IMR-90 (cell line): Measurements from ENCODE around the gene PSORS1C2. TPM values are rescaled to one million over a fixed set of nuclear protein-coding genes. Genes with fewer than 3 reads are reported as not detected.

Experiments used
- ATAC-seq: fragments of 200-7000 bp; cut with Tn5 transposase; 2 replicates; pipeline ENCODE4 v1.9.1; 2020; ENCODE audit warnings: low read depth, mild to moderate bottlenecking, moderate library complexity
- BruUV-seq: library from RNA; stranded (reverse); fragments of 400-500 nt; replicated peaks from 2 replicates; lab custom pipeline; 2021; lab: Mats Ljungman, UMichigan
- CTCF ChIA-PET: fragments of 300-600 bp; formaldehyde crosslinking; extraction: SDS; loops from one replicate; lab custom pipeline; 2021; ENCODE audit warnings: antibody characterized with exemption; lab: Yijun Ruan, JAX
- POLR2A ChIA-PET: fragments of 300-600 bp; sonication (Branson Sonifier 250); formaldehyde crosslinking; loops from one replicate; lab custom pipeline; 2022; ENCODE audit warnings: antibody characterized with exemption; ENCODE audit not compliant: unreplicated experiment; lab: Charles Lee
- DNase-seq: peaks from one replicate; pipeline ENCODE4 v3.0.0; 2013
- H2AFZ ChIP-seq: replicated peaks from 2 replicates; pipeline ENCODE3; 2013; ENCODE audit warnings: low read length, mild to moderate bottlenecking; ENCODE audit not compliant: poor library complexity
- H2AK5ac ChIP-seq: 2 replicates; pipeline ENCODE4 v1.6.1; 2013; ENCODE audit warnings: low read depth, low read length, inconsistent platforms
- H2AK9ac ChIP-seq: replicated peaks from 2 replicates; pipeline ENCODE3; 2013; ENCODE audit warnings: mild to moderate bottlenecking, low read depth, low read length, moderate library complexity; ENCODE audit not compliant: poor library complexity
- H2BK120ac ChIP-seq: 2 replicates; pipeline ENCODE4 v1.6.1; 2013; ENCODE audit warnings: low read depth, low read length, inconsistent platforms
- H2BK15ac ChIP-seq: 3 replicates; pipeline ENCODE4 v1.6.1; 2013; ENCODE audit warnings: low read depth, low read length, inconsistent platforms
- H2BK20ac ChIP-seq: 2 replicates; pipeline ENCODE4 v1.6.1; 2013; ENCODE audit warnings: low read depth, mild to moderate bottlenecking, inconsistent platforms, low read length, moderate library complexity
- H2BK5ac ChIP-seq: 2 replicates; pipeline ENCODE4 v1.6.1; 2013; ENCODE audit warnings: mild to moderate bottlenecking, low read depth, low read length, inconsistent platforms; ENCODE audit not compliant: poor library complexity, severe bottlenecking
- H3K14ac ChIP-seq: replicated peaks from 2 replicates; pipeline ENCODE4 v1.6.1; 2013; ENCODE audit warnings: low read depth, low read length, inconsistent platforms
- H3K18ac ChIP-seq: 2 replicates; pipeline ENCODE4 v1.6.1; 2013; ENCODE audit warnings: low read depth, low read length, control low read depth
- H3K23ac ChIP-seq: 2 replicates; pipeline ENCODE4 v1.6.1; 2013; ENCODE audit warnings: low read depth, low read length, inconsistent platforms
- H3K27ac ChIP-seq: 2 replicates; pipeline ENCODE4 v1.5.1; 2013; ENCODE audit warnings: mild to moderate bottlenecking, control low read depth, low read length; ENCODE audit not compliant: insufficient read depth
- H3K27me3 ChIP-seq: 2 replicates; pipeline ENCODE4 v1.6.1; 2013; ENCODE audit warnings: low read length; ENCODE audit not compliant: control insufficient read depth, insufficient read depth
- H3K36me3 ChIP-seq: 2 replicates; pipeline ENCODE4 v1.6.1; 2013; ENCODE audit warnings: low read length, mixed read lengths; ENCODE audit not compliant: control insufficient read depth, insufficient read depth
- H3K4ac ChIP-seq: 2 replicates; pipeline ENCODE4 v1.6.1; 2013; ENCODE audit warnings: low read depth, low read length, inconsistent platforms
- H3K4me1 ChIP-seq: 2 replicates; pipeline ENCODE4 v1.6.1; 2013; ENCODE audit warnings: low read length, mixed read lengths; ENCODE audit not compliant: control insufficient read depth, insufficient read depth
- H3K4me2 ChIP-seq: 2 replicates; pipeline ENCODE4 v1.6.1; 2013; ENCODE audit warnings: low read depth, mild to moderate bottlenecking, control low read depth, low read length, moderate library complexity
- H3K4me3 ChIP-seq: 2 replicates; pipeline ENCODE4 v1.5.1; 2013; ENCODE audit warnings: low read depth, mild to moderate bottlenecking, control low read depth, low read length, moderate library complexity; ENCODE audit not compliant: insufficient read depth
- H3K56ac ChIP-seq: 2 replicates; pipeline ENCODE4 v1.6.1; 2013; ENCODE audit warnings: low read length, inconsistent platforms; ENCODE audit not compliant: insufficient read depth; ENCODE audit errors: extremely low read depth
- H3K79me1 ChIP-seq, 2 experiments: 2 replicates each; pipeline ENCODE4 v1.6.1; 2013; ENCODE audit warnings: low read length in 2 of 2, inconsistent platforms in 1 of 2, low read depth in 1 of 2
- H3K9ac ChIP-seq: 2 replicates; pipeline ENCODE4 v1.6.1; 2013; ENCODE audit warnings: low read depth, low read length, control low read depth
- H3K9me1 ChIP-seq: 2 replicates; pipeline ENCODE4 v1.6.1; 2013; ENCODE audit warnings: low read length, inconsistent platforms; ENCODE audit not compliant: insufficient read depth
- H3K9me3 ChIP-seq: 2 replicates; pipeline ENCODE4 v1.6.1; 2013; ENCODE audit warnings: low read length; ENCODE audit not compliant: control insufficient read depth, insufficient read depth
- H4K20me1 ChIP-seq: 2 replicates; pipeline ENCODE4 v1.6.1; 2013; ENCODE audit warnings: low read length, inconsistent platforms; ENCODE audit not compliant: insufficient read depth
- H4K5ac ChIP-seq: 2 replicates; pipeline ENCODE4 v1.6.1; 2013; ENCODE audit warnings: mild to moderate bottlenecking, low read depth, low read length, control low read depth
- H4K8ac ChIP-seq, 2 experiments: 2 replicates each; pipeline ENCODE4 v1.6.1; 2013; ENCODE audit warnings: low read depth in 2 of 2, low read length in 2 of 2, control low read depth in 1 of 2, inconsistent platforms in 1 of 2
- H4K91ac ChIP-seq: 2 replicates; pipeline ENCODE4 v1.6.1; 2013; ENCODE audit warnings: low read depth, low read length, inconsistent platforms; ENCODE audit not compliant: insufficient read depth
- BHLHE40 ChIP-seq: fragments of 150-350 bp; IDR thresholded peaks from 2 replicates; pipeline ENCODE4 v1.6.1; 2016; ENCODE audit warnings: mild to moderate bottlenecking, low read depth, low read length
- CEBPB ChIP-seq: IDR thresholded peaks from 2 replicates; pipeline ENCODE4 v1.6.1; 2012; ENCODE audit warnings: low read depth, low read length, improper control_type of control experiment
- CHD1 ChIP-seq: IDR thresholded peaks from 2 replicates; pipeline ENCODE4 v1.6.1; 2012; ENCODE audit warnings: low read depth, low read length, improper control_type of control experiment
- CTCF ChIP-seq: conservative IDR thresholded peaks from 2 replicates; pipeline ENCODE4 v1.5.1; 2012; ENCODE audit warnings: mild to moderate bottlenecking, low read depth, low read length, improper control_type of control experiment
- MAFK ChIP-seq: IDR thresholded peaks from 2 replicates; pipeline ENCODE4 v1.6.1; 2012; ENCODE audit warnings: low read depth, low read length, improper control_type of control experiment
- MAZ ChIP-seq: IDR thresholded peaks from 2 replicates; pipeline ENCODE4 v1.6.1; 2012; ENCODE audit warnings: low read depth, mild to moderate bottlenecking, low read length, improper control_type of control experiment, moderate library complexity, borderline replicate concordance
- NFE2L2 ChIP-seq: fragments of 150-350 bp; IDR thresholded peaks from 2 replicates; pipeline ENCODE4 v1.6.1; 2016; ENCODE audit warnings: low read depth, mild to moderate bottlenecking, low read length
- POLR2A ChIP-seq: IDR thresholded peaks from 2 replicates; pipeline ENCODE4 v1.6.1; 2012; ENCODE audit warnings: mild to moderate bottlenecking, low read depth, low read length
- RAD21 ChIP-seq: IDR thresholded peaks from 2 replicates; pipeline ENCODE4 v1.6.1; 2012; ENCODE audit warnings: low read length, improper control_type of control experiment
- RCOR1 ChIP-seq: IDR thresholded peaks from 2 replicates; pipeline ENCODE4 v1.6.1; 2012; ENCODE audit warnings: mild to moderate bottlenecking, low read length, improper control_type of control experiment; ENCODE audit not compliant: insufficient replicate concordance
- USF2 ChIP-seq: fragments of 150-350 bp; IDR thresholded peaks from 2 replicates; pipeline ENCODE4 v1.6.1; 2017; ENCODE audit warnings: mild to moderate bottlenecking, antibody characterized with exemption, low read length, low read depth
- WGBS, 2 experiments: methylation state at CpG; one replicate each; pipeline versions ENCODE4 v1.1.5 to v1.1.7; 2013; ENCODE audit warnings: missing lambda C conversion rate in 2 of 2; ENCODE audit not compliant: insufficient read length in 1 of 2; ENCODE audit errors: extremely low coverage in 2 of 2; 5-methylcytosine and 5-hydroxymethylcytosine counted together
- dilution Hi-C: fragments of 300-500 bp; cut with HindIII; formaldehyde crosslinking; loops from one replicate; pipeline ENCODE4 v1.14.3; 2018; ENCODE audit warnings: low sequenced_read_pairs; ENCODE audit not compliant: unreplicated experiment
- in situ Hi-C: fragments of 300-500 bp; cut with MboI; formaldehyde crosslinking; loops from 3 replicates; pipeline ENCODE4 v1.14.3; 2019; ENCODE audit warnings: low sequenced_read_pairs, inconsistent platforms, mixed read lengths
- intact Hi-C: fragments of 100-400 bp; cut with micrococcal nuclease; formaldehyde crosslinking; loops from 2 replicates; pipeline ENCODE4 v1.10.0; 2022
- polyA plus RNA-seq, 3 experiments: library from polyadenylated mRNA; depleted of rRNA; stranded (reverse); fragments of >200 nt; gene quantifications; 2 replicates each; pipeline ENCODE4 v1.2.3, GENCODE V29; 2012; ENCODE audit warnings: low replicate concordance in 1 of 3
- total RNA-seq: library from RNA; depleted of rRNA; stranded (reverse); fragments of >200 nt; gene quantifications from 2 replicates; pipeline ENCODE4 v1.2.3, GENCODE V29; 2012

PSORS1C2 gene
- total and polyA plus RNA-seq, 2 of the 4 experiments (the other 2 are of a cell fraction) = not detected

GRCh38 chr6:31114970-31115849, 23.7 kb downstream of the PSORS1C2 start:
- TF ChIP-seq MAFK (no peak), RCOR1 (no peak), USF2 (no peak), CTCF (peak; percentile 32), CHD1 (no peak), POLR2A (no peak), NFE2L2 (no peak), MAZ (no peak), CEBPB (no peak), BHLHE40 (no peak), RAD21 (peak; percentile 32; the same call in 1 of the 2 replicates)
- peak overlapping the region; percentile 80 for H3K14ac ChIP-seq
- peak overlapping the region; percentile 60; the same call in 1 of the 2 replicates for H3K23ac ChIP-seq
- BruUV-seq = no TSS peak
- in situ Hi-C loops (no loop called here), dilution Hi-C loops (no loop called here), intact Hi-C loops (no loop called here)
- peak overlapping the region; percentile 87 for H2BK120ac ChIP-seq
- POLR2A ChIA-PET = no interaction called here
- no peaks in the 10 kb centered on the region for H3K36me3 ChIP-seq
- peak overlapping the region; percentile 47 for H4K5ac ChIP-seq
- peak overlapping the region; percentile 46 for H3K18ac ChIP-seq
- peaks cover 0 to 9% of the 10 kb centered on the region in 2 experiments; a peak in 2 of 4 replicates for H3K79me1 ChIP-seq
- no peak overlapping the region for H3K4me3 ChIP-seq
- 72% methylated on average over 7 of the region's 9 CpGs; no CpG with 5 or more reads in 1 of the 2 experiments for WGBS, 2 experiments
- peak; percentile 16; the same call in 1 of the 2 replicates for ATAC-seq
- H3K4me1 ChIP-seq = peaks cover 11% of the 10 kb centered on the region
- peak overlapping the region; percentile 84 to 85 for H4K8ac ChIP-seq
- peak overlapping the region; percentile 82 for H2BK20ac ChIP-seq
- no peaks in the 10 kb centered on the region for H3K9me3 ChIP-seq
- peak overlapping the region; percentile 19; the same call in 1 of the 2 replicates for H3K9ac ChIP-seq
- H2BK15ac ChIP-seq = peak overlapping the region; percentile 78; the same call in 2 of the 3 replicates
- peak overlapping the region; percentile 89 for H2AK5ac ChIP-seq
- H4K20me1 ChIP-seq = no peaks in the 10 kb centered on the region
- no peak overlapping the region for H3K56ac ChIP-seq
- H2AFZ ChIP-seq = peak overlapping the region; percentile 82
- H3K4me2 ChIP-seq = peak overlapping the region; percentile 3
- peak; percentile 42 for DNase-seq
- H3K4ac ChIP-seq = peak overlapping the region; percentile 82
- CTCF ChIA-PET = interaction anchor here (0.7 to 3.4 kb wide), 6 partner anchors 12 to 77 kb away, joined by 3 to 10 read pairs (median 3); no protein-coding TSS in a partner anchor
- peak overlapping the region; percentile 93 for H4K91ac ChIP-seq
- H2AK9ac ChIP-seq = peak overlapping the region; percentile 86
- peak overlapping the region; percentile 34 for H2BK5ac ChIP-seq
- H3K27me3 ChIP-seq = peaks cover 14% of the 10 kb centered on the region
- H3K9me1 ChIP-seq = peaks cover 15% of the 10 kb centered on the region
- peak overlapping the region; percentile 29 for H3K27ac ChIP-seq
